GM20431 (cell line): ENCODE data around the gene NUDCD2.
"Not testable (repeated sequence)": the region's sequence is repeated elsewhere in the genome, so short reads cannot be mapped to it uniquely, and the experiment has no call there.

ENCODE experiments used
- in situ Hi-C: fragments of 300-500 bp; cut with MseI, MboI; formaldehyde crosslinking; loops from one replicate; pipeline ENCODE4 v1.15.0; 2020; ENCODE audit warnings: low sequenced_read_pairs; ENCODE audit not compliant: unreplicated experiment

NUDCD2 gene

DNA sequence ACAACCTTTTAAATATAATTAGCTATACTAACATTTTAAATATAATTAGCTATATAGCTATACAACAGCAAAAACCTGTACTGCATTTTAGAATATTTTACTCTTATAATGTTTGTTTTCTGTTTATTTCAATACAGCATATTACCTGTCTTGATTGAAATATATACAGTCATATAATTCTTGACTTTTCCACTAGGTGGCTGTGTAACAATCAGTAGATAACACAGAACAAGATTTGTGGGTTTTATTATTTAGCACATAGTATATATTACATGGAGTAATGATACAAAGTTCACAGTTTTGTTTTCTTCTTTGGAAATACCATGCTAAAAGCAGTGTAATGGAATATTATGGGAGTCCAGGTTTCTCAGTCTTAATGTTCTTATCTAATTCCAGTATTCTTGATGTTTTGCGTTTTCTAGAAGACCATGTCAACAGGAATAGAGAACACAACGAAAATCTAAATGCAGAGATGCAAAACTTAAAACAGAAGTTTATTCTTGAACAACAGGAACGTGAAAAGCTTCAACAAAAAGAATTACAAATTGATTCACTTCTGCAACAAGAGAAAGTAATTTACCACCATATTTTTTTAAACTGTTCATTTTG lies 13.8 kb upstream of the NUDCD2 start:
- in situ Hi-C loops = no loop called here

DNA sequence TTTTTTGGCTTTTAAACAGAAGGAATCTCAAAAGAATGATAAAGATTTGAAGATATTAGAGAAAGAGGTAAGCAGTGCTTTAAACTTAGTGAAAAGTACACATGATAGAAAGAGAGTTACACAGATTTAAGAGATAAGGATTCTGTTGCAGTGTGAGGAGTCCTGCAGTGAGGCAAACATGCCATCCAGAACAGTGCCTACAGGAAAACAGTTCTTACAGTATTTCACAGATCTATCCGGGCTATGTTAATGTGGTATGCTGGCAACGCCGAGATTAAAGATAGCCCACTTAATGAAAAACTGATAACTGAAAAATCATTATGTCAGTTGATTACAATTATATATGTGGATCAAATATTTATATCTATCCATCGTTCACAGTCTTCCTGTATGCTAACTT lies 7.8 kb upstream of the NUDCD2 start:
- in situ Hi-C loops = no loop called here

DNA sequence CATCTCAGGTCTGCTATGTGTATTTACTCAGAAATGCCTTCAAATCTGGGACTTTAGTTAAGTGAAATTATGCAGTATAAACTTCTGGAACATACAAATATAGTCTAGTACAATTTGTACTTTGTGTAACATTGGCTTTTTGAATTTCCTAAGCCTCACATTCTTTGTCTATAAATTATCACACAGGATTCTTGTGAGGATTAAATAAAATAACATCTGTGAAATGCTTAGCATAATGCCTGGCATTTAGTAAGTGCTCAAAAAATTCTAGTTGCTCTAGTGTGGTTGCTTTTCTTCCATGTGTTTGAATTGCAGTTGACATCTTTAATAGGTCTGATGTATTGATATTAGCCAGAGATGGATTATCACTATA lies 3.1 kb upstream of the NUDCD2 start:
- in situ Hi-C loops = no loop called here

DNA sequence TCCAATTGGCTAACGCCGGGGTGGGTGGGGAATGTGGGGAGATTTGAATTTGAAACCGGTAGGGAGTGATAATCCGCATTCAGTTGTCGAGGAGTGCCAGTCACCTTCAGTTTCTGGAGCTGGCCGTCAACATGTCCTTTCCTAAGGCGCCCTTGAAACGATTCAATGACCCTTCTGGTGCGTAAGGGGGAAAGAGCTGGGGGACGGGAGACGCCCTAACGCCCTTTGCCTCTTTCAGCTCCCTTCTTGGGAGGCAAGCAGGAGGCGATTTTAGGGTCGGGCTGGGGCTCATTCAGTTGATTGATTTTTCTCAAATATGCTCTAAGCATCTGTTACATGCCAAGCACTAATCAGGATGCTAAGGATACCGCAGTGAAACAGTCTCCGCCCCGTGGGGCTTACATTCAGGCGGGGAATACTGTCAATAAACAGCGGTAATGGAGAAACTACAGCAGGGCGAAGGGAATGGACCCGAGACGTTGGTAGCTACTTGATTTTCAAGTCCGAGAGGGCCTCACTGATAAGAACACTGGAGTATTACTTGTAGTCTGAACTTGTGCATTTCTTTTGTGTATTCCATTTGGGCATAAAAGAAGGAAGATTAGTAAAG lies 765 bp upstream of the NUDCD2 start, which contains the start of gene HMMR:
Gene HMMR, plus strand, starts transcription at position 71 of the 610 bp plus-strand sequence. Its CDS starts 61 bp downstream, at position 132.
- in situ Hi-C loops = no loop called here

DNA sequence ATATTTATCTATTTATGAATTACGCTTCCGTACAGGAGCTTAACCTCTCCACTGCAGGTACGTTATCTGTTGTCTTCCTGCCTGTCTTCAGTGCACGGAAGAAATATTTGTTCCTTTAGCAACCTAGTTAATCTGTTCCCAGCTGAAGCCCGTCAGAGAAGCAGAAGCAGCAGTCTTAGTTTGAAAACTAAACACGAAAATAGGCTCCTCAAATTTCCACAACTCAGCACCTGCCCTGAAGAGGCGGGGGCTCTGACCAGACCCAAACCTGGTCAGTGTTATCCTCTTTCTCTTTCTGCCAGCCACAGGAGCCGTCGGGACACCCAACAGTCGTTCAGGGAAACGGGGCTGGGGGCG lies 462 bp downstream of the NUDCD2 start:
- in situ Hi-C loops = no loop called here

DNA sequence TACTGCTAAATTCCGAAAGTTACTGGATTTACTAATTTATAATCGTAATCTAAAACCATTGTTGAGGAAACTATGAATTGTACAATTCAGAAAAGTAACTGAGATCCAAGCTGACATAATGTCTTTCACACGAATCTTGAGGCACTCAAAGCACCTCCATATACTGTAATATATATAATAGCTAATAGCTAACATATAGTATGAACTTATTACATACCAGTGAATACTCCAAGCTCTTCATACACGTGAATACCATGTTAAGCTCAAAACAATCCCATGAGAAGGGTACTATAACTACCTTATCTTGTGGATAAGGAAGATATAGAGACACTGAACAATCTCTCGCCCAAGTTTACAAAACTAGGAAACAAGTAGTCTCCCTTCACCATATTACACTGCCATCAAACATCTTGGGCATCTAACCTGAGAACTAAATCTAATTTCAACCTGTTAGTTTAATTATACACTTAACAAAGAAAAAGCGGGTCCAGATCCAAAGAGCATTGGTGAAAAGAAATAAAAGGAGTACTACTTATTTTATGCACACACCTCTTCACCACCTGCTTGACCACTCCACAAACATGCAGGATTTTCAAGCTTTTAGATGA lies 1.0 kb downstream of the NUDCD2 start:
- in situ Hi-C loops = no loop called here

DNA sequence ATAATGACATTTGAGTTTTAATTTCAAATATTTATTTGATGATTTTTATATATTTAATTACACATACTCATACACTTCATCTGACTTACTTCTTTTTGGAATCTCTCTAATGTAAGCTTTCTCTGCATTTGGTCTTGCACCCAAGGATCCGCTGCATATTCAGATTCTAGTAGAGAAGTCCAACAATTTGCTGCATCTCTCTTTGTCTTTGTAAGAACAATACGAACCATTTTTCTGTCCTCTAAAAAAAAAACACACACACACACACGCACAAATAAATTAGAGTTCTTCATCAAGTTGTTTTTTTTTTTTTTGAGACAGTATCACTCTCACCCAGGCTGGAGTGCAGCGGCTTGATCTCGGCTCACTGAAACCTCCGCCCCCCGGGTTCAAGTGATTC lies 3.1 kb downstream of the NUDCD2 start:
- in situ Hi-C loops = no loop called here

DNA sequence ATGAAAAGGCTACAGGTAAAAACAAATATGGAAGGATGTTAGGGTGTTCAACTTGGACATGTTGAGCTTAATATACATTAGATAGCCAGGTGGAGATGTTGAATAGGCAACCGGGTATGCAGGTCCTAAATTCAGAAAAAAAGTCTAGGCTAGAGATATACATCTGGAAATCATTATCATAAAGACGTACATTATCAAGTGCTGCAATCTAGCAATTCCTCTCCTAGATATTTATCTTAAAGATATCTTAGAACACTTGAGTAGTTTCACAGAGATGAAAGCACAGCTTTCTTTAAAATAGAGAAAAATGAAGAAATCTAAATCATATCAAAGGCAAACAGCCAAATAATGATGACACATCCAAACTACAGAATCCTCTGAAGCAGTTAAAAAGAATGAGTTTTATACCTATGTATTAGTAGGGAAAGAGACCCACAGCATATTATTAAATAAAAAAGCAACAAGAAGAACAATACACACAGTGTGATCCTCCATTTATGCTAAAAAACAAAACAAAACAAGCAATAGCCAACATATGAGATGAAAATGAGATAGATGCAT lies 3.8 kb downstream of the NUDCD2 start:
- in situ Hi-C loops = no loop called here

DNA sequence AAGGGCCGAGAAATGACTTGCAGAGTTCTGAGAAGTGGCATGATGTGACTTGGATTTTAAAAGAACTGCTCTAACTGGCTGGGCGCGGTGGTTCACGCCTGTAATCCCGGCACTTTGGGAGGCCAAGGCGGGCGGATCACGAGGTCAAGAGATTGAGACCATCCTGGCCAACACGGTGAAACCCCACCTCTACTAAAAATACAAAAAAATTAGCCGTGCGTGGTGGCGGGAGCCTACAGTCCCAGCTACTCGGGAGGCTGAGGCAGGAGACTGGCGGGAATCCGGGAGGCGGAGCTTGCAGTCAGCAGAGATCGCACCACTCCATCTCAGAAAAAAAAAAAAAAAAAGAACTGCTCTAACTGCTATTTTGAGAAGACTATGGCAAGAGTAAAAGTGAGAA lies 4.5 kb downstream of the NUDCD2 start:
- in situ Hi-C loops = not testable (repeated sequence)

DNA sequence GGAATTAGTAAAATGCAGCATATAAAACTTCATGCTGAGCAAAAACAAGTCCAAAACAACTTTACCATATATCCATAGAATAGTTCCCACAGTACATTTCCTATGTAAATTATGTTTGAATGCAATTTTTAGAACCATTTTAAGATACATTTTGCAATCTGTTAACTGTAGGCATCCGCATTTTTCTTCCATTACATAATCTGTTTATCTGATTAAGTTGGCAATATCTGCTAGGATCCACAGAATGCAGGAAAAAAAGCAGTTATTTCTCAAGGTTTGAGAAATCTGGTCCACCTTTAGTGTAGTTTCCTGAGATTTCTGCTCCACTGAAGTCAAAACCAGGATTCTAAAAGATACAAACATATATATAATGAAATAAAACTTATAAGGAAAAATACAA lies 6.2 kb downstream of the NUDCD2 start:
- in situ Hi-C loops = no loop called here

DNA sequence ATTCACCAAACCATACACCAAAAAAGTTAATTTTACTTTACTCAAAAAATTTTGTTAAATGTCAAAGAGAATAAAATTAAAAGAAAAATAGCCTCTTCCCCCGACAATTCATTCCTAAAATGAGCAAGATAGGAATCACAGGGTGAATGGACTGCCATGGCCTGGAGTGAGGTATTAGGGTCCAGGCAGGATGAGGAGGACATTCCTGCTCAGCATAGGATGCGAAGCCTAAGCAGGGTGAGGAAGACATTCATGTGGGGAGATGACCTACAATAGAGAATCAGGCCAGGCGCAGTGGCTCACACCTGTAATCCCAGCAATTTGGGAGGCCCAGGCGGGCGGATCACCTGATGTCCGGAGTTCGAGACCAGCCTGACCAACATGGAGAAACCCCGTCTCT lies 8.4 kb downstream of the NUDCD2 start:
- in situ Hi-C loops = no loop called here

DNA sequence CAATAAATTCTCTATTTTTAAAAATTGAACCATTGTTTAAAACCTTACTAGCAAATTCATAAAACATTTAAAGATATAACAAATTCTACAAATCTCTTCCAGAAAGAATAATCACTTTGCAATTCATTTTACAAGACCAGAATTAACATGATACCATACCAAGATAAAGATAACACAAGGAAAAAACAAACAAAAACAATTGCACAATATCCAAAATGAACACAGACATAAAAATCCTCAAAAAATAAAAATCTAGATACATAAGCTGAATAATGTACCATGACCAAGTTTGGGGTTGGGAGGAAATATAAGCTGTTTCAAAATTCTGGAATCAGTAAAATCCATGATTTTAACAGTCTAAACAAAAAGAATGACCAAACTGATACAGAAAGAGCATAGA lies 11.4 kb downstream of the NUDCD2 start:
- in situ Hi-C loops = no loop called here

DNA sequence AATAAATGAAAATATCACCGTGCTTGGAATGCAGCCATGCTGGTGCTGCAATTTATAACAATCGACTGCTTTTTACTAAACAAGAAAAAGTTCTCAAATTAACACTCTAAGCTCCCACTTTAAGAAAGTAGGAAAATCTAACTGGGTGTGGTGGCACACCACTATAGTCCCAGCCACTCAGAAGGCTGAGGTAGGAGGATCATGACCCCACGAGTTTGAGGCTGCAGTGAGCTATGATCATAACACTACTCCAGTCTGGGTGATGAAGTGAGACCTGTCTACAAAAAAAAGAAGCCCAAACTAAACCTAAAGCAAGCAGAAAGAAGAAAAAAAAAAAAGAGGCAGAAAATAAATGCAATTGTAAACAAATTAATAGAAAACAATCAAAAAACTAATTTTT lies 12.0 kb downstream of the NUDCD2 start:
- in situ Hi-C loops = no loop called here

DNA sequence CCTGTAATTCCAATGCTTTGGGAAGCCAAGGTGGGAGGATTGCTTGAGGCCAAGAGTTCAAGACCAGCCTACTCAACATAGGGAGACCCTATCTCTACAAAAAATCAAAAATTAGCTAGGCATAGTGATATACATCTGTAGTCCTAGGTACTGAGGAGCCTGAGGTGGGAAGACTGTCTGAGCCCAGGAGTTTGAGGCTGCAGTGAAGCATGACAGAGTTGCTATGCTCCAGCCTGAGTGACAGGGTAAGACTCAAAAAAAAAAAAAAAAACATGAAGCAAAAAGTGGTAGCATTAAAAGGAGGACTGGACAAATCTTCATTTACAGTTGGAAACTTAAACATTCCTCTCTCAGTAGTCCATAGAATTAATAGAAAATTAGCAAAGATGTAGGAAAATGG lies 12.7 kb downstream of the NUDCD2 start:
- in situ Hi-C loops = no loop called here

DNA sequence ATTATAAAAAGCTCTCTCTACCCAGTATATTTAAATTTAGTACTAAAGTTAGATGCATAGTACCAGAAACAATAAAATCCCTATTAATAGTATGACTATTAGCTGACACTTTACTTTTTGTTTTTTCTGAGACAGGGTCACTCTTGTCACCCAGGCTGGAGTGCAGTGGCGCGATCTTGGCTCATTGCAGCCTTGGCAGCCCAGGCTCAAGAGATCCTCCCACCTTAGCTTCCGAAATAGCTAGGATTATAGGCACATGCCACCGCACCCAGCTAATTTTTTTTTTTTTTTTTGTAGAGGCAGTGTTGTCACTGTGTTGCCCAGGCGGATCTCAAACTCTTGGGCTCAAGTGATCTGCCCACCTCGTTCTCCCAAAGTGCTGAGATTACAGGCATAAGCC lies 14.6 kb downstream of the NUDCD2 start:
- in situ Hi-C loops = no loop called here

DNA sequence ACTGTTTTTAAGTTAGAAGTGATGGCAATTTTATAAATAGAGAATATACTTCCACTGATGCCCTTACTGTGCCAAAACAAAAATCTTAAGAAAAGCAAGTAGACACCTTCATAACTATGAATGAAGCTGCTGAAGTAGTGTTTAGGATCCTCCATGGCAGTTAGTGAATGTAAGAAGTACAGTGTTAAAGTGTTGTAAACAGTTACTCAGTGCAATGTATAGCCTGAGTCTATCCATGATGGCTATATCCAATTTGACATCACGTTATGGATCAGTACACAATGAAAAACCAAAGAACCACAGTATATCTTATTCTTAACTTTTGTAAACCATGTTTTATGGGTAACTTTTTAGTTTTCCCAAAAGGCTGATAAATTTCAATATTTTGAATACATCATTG lies 15.4 kb downstream of the NUDCD2 start:
- in situ Hi-C loops = no loop called here

DNA sequence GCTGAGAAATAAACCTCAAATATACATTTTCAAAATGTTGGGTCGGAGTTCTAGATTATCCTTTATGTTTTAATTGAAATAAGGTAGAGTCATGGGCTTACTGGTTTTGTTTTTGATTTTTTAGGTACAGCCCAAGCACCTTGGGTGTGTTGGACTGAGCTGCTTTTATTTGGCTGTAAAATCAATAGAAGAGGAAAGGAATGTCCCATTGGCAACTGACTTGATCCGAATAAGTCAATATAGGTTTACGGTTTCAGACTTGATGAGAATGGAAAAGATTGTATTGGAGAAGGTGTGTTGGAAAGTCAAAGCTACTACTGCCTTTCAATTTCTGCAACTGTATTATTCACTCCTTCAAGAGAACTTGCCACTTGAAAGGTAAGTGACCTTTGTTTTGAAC lies 18.9 kb downstream of the NUDCD2 start:
- in situ Hi-C loops = no loop called here

DNA sequence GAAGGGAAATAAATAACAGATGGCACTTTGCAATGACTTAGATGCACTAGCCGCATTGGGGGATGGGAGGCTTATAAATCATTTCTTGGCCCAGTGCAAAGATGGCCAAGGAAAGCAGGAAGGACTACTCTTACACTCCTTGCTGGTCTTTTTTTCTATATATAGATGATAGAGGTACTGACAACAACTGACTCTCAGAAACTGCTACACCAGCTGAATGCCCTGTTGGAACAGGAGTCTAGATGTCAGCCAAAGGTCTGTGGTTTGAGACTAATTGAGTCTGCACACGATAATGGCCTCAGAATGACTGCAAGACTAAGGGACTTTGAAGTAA lies 20.8 kb downstream of the NUDCD2 start:
- in situ Hi-C loops = no loop called here

DNA sequence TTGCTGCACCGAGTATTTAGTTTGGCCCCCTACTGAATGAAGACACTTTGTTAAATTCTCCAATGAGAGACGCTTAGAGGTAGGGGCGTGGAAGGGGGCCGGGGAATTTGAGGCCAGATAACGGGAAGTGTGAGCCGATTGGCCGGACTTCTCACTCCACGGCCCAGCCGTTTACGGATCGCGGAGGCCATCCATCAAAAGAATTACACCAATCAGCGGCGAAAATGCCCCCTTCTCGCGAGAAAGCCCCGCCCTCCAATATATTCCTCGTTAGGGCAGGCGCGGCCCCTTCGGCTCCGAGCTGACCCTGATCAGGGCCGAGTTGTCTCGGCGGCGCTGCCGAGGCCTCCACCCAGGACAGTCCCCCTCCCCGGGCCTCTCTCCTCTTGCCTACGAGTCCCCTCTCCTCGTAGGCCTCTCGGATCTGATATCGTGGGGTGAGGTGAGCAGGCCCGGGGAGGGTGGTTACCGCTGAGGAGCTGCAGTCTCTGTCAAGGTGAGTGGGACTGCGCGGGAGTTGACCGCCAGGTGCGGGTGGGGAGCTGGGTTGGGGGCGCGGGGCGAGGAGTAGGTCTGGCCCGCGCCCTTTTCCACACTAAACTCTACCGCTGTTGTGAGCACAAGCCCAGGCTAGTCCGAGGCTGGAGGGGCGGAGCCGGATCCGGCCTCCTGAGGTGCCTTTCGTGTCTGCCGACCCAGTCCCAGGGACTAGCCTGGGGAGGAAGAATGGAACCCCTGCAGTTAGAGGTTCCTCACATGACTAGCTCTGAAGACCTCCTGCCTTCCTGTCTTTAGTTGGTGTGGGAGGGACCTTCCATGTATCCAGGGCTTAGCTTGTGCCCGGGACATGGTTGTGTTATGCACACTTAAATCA lies 22.4 kb downstream of the NUDCD2 start, which contains the start of gene CCNG1:
Gene CCNG1, plus strand, starts transcription at position 287 of the 874 bp plus-strand sequence. CDS start 1,662 bp downstream, outside the sequence.
- in situ Hi-C loops = no loop called here

DNA sequence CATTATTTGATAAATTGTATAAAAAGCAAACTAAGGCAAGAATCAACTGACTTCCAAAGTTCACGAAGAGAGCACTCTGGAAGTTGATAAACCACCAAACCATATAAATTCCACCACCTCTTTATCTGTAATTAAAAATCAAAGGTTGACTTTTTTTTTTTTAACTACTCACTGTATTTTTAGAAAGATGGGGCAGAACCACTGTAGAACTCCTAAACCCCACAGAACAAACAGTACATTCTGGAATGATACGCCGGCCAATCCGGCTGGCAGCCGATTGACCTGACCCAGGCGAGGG lies 22.9 kb downstream of the NUDCD2 start:
- in situ Hi-C loops = no loop called here

DNA sequence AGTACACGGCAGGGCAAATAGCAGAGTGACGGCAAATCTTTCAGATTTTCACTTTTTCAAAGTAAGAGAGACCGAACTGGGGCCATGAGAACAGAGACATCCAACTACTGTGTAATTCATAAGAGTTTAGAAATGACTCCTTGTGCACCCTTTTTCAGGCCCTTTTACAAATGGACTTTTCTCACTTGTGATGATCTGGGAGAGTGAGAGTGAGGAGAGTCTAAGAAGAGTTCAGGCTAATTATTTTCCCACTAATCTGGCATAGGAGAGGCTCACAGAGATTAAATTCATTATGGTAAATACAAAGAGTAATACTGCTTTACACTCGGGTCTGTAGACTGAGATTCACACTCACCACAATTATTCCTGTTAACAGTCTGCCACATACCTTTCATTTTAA lies 23.4 kb downstream of the NUDCD2 start:
- in situ Hi-C loops = no loop called here
